WTC11 (cell line): ENCODE measurements around the gene AMER1.

Source experiments
- CREM ChIP-seq: sonication (generic); formaldehyde crosslinking; IDR thresholded peaks from 2 replicates; pipeline ENCODE4 v1.8.1; 2022; ENCODE audit warnings: mild to moderate bottlenecking, missing genetic modification reagents, moderate library complexity
- JUN ChIP-seq: sonication (generic); formaldehyde crosslinking; IDR thresholded peaks from 2 replicates; pipeline ENCODE4 v1.8.0; 2023; ENCODE audit warnings: mild to moderate bottlenecking, missing genetic modification reagents
- NFE2L1 ChIP-seq: sonication (generic); formaldehyde crosslinking; IDR thresholded peaks from 2 replicates; pipeline ENCODE4 v1.8.1; 2023; ENCODE audit warnings: missing genetic modification reagents
- SP1 ChIP-seq: sonication (generic); formaldehyde crosslinking; conservative IDR thresholded peaks from 2 replicates; pipeline ENCODE4 v1.8.1; 2022; ENCODE audit warnings: missing genetic modification reagents
- TEAD4 ChIP-seq: sonication (generic); formaldehyde crosslinking; IDR thresholded peaks from 2 replicates; pipeline ENCODE4 v1.8.0; 2022; ENCODE audit warnings: mild to moderate bottlenecking, missing genetic modification reagents
- ZNF138 ChIP-seq: sonication (generic); formaldehyde crosslinking; conservative IDR thresholded peaks from 2 replicates; pipeline ENCODE4 v1.8.1; 2022; ENCODE audit warnings: mild to moderate bottlenecking, moderate library complexity, missing genetic modification reagents
- TF ChIP-seq, protein P1 (sequence below): sonication (generic); formaldehyde crosslinking; conservative IDR thresholded peaks from 2 replicates; pipeline ENCODE4 v1.8.1; 2023; ENCODE audit warnings: mild to moderate bottlenecking, low read depth, missing genetic modification reagents, moderate library complexity
- TF ChIP-seq, protein P2 (sequence below): fragments of 250-450 bp; sonication (Bioruptor Pico); IDR thresholded peaks from 2 replicates; pipeline ENCODE4 v1.9.0; 2021; ENCODE audit warnings: mild to moderate bottlenecking
- TF ChIP-seq, protein P3 (sequence below): sonication (generic); formaldehyde crosslinking; IDR thresholded peaks from 2 replicates; pipeline ENCODE4 v1.8.1; 2022; ENCODE audit warnings: mild to moderate bottlenecking, missing genetic modification reagents, moderate library complexity, borderline replicate concordance
- TF ChIP-seq, protein P4 (sequence below): fragments of 200-600 bp; IDR thresholded peaks from 2 replicates; pipeline ENCODE4 v1.8.0; 2022; ENCODE audit warnings: antibody characterized with exemption
- TF ChIP-seq, protein P5 (sequence below): sonication (generic); formaldehyde crosslinking; IDR thresholded peaks from 2 replicates; pipeline ENCODE4 v1.8.1; 2023; ENCODE audit warnings: mild to moderate bottlenecking, missing genetic modification reagents, moderate library complexity
- TF ChIP-seq, protein P6 (sequence below): sonication (generic); formaldehyde crosslinking; IDR thresholded peaks from 2 replicates; pipeline ENCODE4 v1.8.0; 2023; ENCODE audit warnings: missing genetic modification reagents

DNA sequence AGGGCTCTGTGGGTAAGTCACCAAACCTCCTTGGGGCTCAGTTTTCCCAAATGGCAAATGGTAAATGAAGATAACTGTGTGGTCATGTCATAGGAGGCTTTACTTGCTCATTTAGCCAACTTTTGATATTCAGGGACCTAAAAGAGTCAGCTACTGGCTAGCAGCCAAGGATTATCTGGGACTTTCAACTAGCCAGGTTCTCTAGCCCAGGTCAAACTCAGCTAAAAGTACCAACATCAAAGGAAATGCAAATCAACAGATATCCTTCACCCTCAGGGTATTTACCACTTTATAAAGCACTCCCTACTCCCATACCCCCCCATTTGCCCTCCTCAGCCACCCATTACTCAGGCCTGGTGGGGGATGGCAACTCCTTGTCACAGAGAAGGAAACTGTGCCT, 7.5 kb downstream of the AMER1 start:
- TF ChIP-seq, protein P1, sequence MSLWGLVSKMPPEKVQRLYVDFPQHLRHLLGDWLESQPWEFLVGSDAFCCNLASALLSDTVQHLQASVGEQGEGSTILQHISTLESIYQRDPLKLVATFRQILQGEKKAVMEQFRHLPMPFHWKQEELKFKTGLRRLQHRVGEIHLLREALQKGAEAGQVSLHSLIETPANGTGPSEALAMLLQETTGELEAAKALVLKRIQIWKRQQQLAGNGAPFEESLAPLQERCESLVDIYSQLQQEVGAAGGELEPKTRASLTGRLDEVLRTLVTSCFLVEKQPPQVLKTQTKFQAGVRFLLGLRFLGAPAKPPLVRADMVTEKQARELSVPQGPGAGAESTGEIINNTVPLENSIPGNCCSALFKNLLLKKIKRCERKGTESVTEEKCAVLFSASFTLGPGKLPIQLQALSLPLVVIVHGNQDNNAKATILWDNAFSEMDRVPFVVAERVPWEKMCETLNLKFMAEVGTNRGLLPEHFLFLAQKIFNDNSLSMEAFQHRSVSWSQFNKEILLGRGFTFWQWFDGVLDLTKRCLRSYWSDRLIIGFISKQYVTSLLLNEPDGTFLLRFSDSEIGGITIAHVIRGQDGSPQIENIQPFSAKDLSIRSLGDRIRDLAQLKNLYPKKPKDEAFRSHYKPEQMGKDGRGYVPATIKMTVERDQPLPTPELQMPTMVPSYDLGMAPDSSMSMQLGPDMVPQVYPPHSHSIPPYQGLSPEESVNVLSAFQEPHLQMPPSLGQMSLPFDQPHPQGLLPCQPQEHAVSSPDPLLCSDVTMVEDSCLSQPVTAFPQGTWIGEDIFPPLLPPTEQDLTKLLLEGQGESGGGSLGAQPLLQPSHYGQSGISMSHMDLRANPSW: no peak
- TF ChIP-seq, protein P2, sequence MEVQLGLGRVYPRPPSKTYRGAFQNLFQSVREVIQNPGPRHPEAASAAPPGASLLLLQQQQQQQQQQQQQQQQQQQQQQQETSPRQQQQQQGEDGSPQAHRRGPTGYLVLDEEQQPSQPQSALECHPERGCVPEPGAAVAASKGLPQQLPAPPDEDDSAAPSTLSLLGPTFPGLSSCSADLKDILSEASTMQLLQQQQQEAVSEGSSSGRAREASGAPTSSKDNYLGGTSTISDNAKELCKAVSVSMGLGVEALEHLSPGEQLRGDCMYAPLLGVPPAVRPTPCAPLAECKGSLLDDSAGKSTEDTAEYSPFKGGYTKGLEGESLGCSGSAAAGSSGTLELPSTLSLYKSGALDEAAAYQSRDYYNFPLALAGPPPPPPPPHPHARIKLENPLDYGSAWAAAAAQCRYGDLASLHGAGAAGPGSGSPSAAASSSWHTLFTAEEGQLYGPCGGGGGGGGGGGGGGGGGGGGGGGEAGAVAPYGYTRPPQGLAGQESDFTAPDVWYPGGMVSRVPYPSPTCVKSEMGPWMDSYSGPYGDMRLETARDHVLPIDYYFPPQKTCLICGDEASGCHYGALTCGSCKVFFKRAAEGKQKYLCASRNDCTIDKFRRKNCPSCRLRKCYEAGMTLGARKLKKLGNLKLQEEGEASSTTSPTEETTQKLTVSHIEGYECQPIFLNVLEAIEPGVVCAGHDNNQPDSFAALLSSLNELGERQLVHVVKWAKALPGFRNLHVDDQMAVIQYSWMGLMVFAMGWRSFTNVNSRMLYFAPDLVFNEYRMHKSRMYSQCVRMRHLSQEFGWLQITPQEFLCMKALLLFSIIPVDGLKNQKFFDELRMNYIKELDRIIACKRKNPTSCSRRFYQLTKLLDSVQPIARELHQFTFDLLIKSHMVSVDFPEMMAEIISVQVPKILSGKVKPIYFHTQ (CRISPR knock-in tag): no peak
- TF ChIP-seq, protein P3, sequence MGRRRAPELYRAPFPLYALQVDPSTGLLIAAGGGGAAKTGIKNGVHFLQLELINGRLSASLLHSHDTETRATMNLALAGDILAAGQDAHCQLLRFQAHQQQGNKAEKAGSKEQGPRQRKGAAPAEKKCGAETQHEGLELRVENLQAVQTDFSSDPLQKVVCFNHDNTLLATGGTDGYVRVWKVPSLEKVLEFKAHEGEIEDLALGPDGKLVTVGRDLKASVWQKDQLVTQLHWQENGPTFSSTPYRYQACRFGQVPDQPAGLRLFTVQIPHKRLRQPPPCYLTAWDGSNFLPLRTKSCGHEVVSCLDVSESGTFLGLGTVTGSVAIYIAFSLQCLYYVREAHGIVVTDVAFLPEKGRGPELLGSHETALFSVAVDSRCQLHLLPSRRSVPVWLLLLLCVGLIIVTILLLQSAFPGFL: no peak
- no peak for TF ChIP-seq JUN
- no peak for TF ChIP-seq NFE2L1 (CRISPR knock-in tag)
- no peak for TF ChIP-seq SP1 (CRISPR knock-in tag)
- TF ChIP-seq, protein P4, sequence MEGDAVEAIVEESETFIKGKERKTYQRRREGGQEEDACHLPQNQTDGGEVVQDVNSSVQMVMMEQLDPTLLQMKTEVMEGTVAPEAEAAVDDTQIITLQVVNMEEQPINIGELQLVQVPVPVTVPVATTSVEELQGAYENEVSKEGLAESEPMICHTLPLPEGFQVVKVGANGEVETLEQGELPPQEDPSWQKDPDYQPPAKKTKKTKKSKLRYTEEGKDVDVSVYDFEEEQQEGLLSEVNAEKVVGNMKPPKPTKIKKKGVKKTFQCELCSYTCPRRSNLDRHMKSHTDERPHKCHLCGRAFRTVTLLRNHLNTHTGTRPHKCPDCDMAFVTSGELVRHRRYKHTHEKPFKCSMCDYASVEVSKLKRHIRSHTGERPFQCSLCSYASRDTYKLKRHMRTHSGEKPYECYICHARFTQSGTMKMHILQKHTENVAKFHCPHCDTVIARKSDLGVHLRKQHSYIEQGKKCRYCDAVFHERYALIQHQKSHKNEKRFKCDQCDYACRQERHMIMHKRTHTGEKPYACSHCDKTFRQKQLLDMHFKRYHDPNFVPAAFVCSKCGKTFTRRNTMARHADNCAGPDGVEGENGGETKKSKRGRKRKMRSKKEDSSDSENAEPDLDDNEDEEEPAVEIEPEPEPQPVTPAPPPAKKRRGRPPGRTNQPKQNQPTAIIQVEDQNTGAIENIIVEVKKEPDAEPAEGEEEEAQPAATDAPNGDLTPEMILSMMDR: no peak
- TF ChIP-seq, protein P5, sequence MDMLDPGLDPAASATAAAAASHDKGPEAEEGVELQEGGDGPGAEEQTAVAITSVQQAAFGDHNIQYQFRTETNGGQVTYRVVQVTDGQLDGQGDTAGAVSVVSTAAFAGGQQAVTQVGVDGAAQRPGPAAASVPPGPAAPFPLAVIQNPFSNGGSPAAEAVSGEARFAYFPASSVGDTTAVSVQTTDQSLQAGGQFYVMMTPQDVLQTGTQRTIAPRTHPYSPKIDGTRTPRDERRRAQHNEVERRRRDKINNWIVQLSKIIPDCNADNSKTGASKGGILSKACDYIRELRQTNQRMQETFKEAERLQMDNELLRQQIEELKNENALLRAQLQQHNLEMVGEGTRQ (CRISPR knock-in tag): no peak
- TF ChIP-seq, protein P6, sequence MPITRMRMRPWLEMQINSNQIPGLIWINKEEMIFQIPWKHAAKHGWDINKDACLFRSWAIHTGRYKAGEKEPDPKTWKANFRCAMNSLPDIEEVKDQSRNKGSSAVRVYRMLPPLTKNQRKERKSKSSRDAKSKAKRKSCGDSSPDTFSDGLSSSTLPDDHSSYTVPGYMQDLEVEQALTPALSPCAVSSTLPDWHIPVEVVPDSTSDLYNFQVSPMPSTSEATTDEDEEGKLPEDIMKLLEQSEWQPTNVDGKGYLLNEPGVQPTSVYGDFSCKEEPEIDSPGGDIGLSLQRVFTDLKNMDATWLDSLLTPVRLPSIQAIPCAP (CRISPR knock-in tag): no peak
- TF ChIP-seq TEAD4 (CRISPR knock-in tag): no peak
- no peak for TF ChIP-seq ZNF138 (CRISPR knock-in tag)
- no peak for TF ChIP-seq CREM (CRISPR knock-in tag)
